ENCODE data around the gene GABRG2.

Gene GABRG2

GRCh38 chr5:162196351-162196750, 128.8 kb downstream of the GABRG2 start:
- DNase-seq, result no peak

GRCh38 chr5:162202285-162202880, 134.8 kb downstream of the GABRG2 start:
- no peak for DNase-seq
